Measurements from ENCODE around the gene RAB26.
"Not testable (repeated sequence)": the region's sequence is repeated elsewhere in the genome, so short reads cannot be mapped to it uniquely, and the experiment has no call there.

RAB26 gene

GRCh38 chr16:2117341-2117740 lies 31.1 kb upstream of the RAB26 start:
- not testable (repeated sequence) for DNase-seq (ENCODE audit: low read depth)

DNA sequence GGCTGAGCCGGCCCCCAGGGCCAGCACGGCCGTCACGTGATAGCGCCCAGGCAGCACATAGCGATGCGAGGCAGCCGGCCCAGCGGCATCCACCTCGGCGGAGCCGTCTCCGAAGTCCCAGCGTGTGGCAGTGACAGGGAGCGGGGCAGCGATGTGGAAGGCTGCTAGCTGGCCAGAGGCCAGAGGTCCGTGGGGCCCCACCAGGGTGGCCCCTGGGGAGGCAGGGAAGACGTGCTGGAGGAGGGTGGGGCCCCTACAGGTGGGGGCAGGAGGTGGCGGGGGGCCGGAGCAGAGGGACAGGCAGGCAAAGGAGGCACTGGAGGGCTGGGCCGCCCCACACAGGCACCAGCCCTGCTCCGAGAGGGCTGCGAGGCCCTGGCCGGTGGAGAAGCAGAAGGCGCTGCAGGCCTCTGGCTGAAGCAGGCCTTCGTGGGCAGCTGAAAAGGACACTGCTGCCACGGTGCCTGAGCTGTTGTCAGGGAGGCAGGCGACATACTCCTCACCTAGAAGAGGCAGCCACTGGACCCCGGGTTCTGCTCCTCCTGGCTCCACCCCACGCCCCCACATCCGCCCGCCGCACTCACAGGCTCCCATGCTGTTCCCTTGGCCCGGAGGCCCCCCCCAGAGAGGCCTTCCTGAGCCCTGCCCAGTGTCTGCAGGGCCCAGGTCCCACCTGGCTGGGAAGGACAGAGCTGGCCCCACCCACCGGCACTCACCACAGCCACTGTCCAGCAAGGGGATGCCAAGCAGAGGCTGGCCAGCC lies 30.3 kb upstream of the RAB26 start:
- DNase-seq (ENCODE audit: low read depth), result not testable (repeated sequence)

- not testable (repeated sequence) for DNase-seq (ENCODE audit: low read depth)
These were observed 27.1 kb upstream of the RAB26 start for GRCh38 chr16:2121325-2121724.

DNA sequence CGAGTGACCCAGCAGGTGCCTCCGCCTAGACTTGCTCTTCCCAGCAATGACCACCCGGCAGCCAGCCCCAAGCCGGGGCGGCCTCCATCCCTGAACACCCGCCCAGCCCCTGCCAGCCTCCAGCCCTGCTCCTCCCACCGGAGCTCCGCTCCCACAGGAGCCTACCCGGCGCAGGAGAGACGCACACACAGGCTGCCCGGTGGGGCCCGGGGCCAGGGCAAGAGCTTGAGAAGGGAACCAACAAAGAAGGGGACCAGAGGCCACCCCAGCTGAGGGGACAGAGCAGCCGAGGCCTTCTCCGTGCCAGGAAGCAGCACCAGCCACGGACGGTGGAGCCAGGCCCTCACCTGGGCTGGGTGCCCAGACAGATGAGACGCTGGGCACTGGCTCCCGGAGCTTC lies 26.6 kb upstream of the RAB26 start:
- no peak for DNase-seq (ENCODE audit: low read depth)

DNA sequence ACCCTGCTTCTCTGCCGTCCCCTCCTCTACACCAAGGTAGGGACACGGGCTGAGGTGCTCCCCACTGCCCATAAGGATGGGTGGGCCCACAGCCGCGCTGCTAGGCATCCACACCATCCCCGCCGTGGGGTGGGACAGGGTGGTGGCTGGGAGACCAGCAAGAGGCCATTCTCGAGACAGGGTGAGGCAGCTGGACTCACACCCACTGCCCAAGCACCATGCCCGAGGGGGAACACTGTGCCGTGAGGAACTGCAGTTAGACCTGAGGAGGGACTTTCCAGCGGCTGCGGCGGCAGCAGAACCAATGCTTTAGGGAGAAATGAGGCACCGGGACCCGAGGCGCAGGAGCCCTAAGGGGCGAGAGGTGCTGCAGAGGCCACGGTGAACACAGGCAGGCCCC lies 26.0 kb upstream of the RAB26 start:
- no peak for DNase-seq (ENCODE audit: low read depth)

GRCh38 chr16:2122934-2123683 lies 25.3 kb upstream of the RAB26 start:
- DNase-seq (ENCODE audit: low read depth), result not testable (repeated sequence)

DNA sequence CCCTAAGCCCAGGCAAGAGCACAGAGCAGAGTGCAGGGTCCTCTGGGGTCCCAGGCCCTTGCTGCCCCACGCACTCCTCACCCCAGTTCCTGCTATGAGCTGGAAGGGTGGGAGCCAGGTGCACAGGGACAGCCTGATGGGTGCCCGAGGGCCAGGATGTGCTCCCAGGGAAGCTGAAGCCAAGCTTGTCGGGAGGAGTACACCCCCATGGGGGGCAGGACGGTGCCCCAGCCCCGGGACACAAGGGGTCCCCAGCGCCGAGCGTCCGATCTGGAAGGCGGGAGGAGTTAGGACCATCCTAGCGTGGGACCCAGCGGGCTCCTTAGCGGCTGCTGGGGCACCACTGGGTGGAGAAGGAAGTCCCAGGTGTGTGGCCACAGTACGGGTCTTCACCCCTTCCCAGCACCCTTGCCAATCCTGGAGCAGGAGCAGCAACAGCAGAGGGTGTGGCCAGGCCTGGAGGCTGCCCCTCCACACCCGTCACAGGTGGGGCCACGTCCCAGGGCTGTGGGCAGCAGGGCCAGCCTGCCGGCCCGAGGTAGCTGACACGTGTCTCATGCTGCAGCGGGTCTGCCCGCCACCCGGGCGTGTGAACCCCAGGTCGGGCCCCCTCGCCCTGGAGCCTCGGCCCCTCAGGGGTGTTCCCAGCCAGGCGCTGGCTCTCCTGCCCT lies 24.6 kb upstream of the RAB26 start:
- DNase-seq (ENCODE audit: low read depth), result not testable (repeated sequence)

DNA sequence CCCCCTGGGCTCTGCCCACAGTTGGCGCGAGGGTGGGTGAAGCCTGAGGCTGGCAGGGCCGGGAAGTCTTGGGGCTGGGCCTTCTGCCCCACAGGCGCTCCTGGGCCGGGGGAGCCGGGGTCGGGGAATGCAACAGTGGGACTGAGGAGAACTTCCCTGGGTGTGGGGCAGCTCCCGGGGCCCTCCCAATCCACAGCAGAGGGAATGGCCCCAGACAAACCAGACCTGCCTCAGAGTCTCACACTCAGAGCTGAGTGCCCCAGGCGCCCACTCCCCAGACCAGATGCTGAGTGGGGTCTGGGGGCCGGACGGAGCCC lies 24.1 kb upstream of the RAB26 start:
- not testable (repeated sequence) for DNase-seq (ENCODE audit: low read depth)

GRCh38 chr16:2124694-2125444 lies 23.6 kb upstream of the RAB26 start:
- not testable (repeated sequence) for DNase-seq (ENCODE audit: low read depth)

DNA sequence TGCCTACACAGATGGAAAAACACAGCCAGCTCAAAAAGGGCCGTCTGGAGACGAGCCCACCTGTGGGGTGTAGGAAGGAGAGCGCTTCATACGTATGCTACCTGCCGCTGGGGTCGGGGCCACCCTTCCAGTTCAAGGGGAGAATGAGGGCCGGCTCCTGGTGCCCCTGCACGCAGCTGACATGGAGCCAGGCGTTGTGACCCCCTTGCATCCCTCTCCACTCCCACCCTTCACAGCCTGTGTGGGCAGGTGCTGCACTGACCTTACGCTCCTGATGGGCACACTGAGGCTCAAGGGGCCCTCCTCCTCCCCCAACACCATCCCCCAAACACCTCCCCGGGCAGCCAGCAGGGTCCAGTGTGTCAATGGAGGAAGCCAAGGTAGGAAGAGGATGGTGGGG lies 22.8 kb upstream of the RAB26 start:
- DNase-seq (ENCODE audit: low read depth), result not testable (repeated sequence)

- DNase-seq (ENCODE audit: low read depth), result not testable (repeated sequence)
These were observed 22.2 kb upstream of the RAB26 start for GRCh38 chr16:2126161-2126743.

GRCh38 chr16:2126928-2127556 lies 21.4 kb upstream of the RAB26 start:
- not testable (repeated sequence) for DNase-seq (ENCODE audit: low read depth)

DNA sequence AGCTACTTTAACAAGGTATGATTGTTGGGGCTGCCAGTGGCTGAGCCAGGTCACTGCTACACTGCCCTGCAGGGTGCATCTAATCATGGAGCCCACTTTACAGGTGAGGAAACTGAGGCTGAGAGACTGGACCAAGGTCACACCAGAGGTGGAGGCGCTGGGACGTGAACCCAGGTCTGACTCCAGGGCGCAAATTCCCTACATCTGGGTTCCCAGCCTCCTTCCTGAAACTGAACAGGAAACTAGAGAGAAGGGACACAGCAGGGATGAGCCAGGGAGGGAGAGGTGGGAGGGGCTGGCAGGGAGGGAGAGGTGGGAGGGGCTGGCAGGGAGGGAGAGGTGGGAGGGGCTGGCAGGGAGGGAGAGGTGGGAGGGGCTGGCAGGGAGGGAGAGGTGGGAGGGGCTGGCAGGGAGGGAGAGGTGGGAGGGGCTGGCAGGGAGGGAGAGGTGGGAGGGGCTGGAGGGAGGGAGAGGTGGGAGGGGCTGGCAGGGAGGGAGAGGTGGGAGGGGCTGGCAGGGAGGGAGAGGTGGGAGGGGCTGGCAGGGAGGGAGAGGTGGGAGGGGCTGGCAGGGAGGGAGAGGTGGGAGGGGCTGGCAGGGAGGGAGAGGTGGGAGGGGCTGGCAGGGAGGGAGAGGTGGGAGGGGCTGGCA lies 20.7 kb upstream of the RAB26 start:
- DNase-seq (ENCODE audit: low read depth), result not testable (repeated sequence)

- not testable (repeated sequence) for DNase-seq (ENCODE audit: low read depth)
These were observed 19.2 kb upstream of the RAB26 start for GRCh38 chr16:2129251-2129650.

- DNase-seq (ENCODE audit: low read depth), result not testable (repeated sequence)
These were observed 18.5 kb upstream of the RAB26 start for GRCh38 chr16:2129890-2130447.

GRCh38 chr16:2133797-2134196 lies 14.6 kb upstream of the RAB26 start:
- not testable (repeated sequence) for DNase-seq (ENCODE audit: low read depth)

- DNase-seq (ENCODE audit: low read depth), result not testable (repeated sequence)
These were observed 13.4 kb upstream of the RAB26 start for GRCh38 chr16:2135071-2135470.

DNA sequence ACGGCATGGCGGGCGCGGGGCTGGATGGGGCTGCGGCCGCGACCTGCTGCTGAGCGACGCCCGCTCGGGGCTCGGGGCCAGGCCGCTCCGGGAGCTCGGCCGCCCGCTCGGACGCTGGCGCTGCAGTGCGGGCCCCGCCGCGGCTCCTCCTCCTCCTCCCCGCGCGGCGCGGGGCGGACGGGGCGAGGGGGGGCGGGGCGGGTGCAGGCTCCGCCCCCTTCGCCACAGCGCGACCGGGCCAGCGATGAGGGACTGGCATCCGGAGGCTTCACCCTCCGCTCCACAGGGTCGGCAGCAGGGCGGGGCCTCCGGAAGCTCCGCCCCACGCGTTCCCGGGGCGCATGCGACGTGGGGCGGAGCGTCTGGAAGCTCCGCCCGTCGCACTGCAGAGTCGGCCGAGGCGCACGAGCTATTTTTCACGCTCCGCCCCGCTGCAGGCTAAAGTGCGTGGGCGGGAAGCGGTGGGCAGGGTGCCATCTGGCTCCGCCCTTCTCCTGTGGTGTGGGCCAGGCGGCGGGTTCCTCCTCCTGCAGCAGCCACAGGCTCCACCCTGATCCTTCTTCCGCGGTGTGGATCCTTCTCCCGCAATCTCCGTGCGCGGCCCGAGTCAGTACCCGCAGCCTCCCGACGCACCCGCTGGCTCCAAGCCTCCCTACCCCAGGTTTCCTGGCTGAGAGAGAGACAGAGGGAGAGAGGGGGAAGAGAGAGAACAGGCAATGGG lies 12.5 kb upstream of the RAB26 start, which contains the start of gene PKD1:
PKD1 (minus strand) TSS at position 129 of the 721 bp plus-strand sequence. CDS start 209 bp downstream, outside the sequence.
- peak; percentile 96 for DNase-seq (ENCODE audit: low read depth)
